ENCODE results near the gene CLDN22.

The CLDN22 gene

GRCh38 chr4:183347566-183347965, 27.5 kb upstream of the CLDN22 start:
- Histone ChIP-seq H3K36me3 (ENCODE audit: control insufficient read depth in 1 of 2, insufficient read depth in 2 of 2, low read length in 2 of 2) (no peaks in the 10 kb centered on the region), H3K27ac (ENCODE audit: low read depth, low read length) (no peak overlapping the region), H3K4me3 (ENCODE audit: low read depth in 1 of 2, low read length in 2 of 2) (no peak overlapping the region), H3K9me3 (ENCODE audit: control insufficient read depth in 1 of 2, low read length in 2 of 2) (no peaks in the 10 kb centered on the region), H3K9ac (ENCODE audit: low read depth in 1 of 2, low read length in 2 of 2) (no peak overlapping the region), H3K27me3 (ENCODE audit: control insufficient read depth in 1 of 2, insufficient read depth in 2 of 2, low read length in 2 of 2) (no peaks in the 10 kb centered on the region), H3K4me1 (ENCODE audit: control insufficient read depth in 1 of 2, insufficient read depth in 2 of 2, low read length in 2 of 2) (peaks cover under 1 to 3% of the 10 kb centered on the region in 2 donors)

- H3K27ac ChIP-seq (ENCODE audit: low read depth, low read length) = no peak overlapping the region
- H3K4me1 ChIP-seq (ENCODE audit: control insufficient read depth in 1 of 2, insufficient read depth in 2 of 2, low read length in 2 of 2) = peaks cover 3 to 4% of the 10 kb centered on the region in 2 donors
- no peak overlapping the region for H3K9ac ChIP-seq (ENCODE audit: low read depth in 1 of 2, low read length in 2 of 2)
- no peaks in the 10 kb centered on the region for H3K27me3 ChIP-seq (ENCODE audit: control insufficient read depth in 1 of 2, insufficient read depth in 2 of 2, low read length in 2 of 2)
- no peaks in the 10 kb centered on the region for H3K36me3 ChIP-seq (ENCODE audit: control insufficient read depth in 1 of 2, insufficient read depth in 2 of 2, low read length in 2 of 2)
- H3K9me3 ChIP-seq (ENCODE audit: control insufficient read depth in 1 of 2, low read length in 2 of 2) = no peaks in the 10 kb centered on the region
- no peak overlapping the region for H3K4me3 ChIP-seq (ENCODE audit: low read depth in 1 of 2, low read length in 2 of 2)
These were observed 27.1 kb upstream of the CLDN22 start for GRCh38 chr4:183347146-183347545.

GRCh38 chr4:183345261-183345660, 25.2 kb upstream of the CLDN22 start:
- Histone ChIP-seq H3K27ac (ENCODE audit: low read depth, low read length) (no peak overlapping the region), H3K9me3 (ENCODE audit: control insufficient read depth in 1 of 2, low read length in 2 of 2) (no peaks in the 10 kb centered on the region), H3K27me3 (ENCODE audit: control insufficient read depth in 1 of 2, insufficient read depth in 2 of 2, low read length in 2 of 2) (no peaks in the 10 kb centered on the region)

GRCh38 chr4:183344523-183345255, 24.6 kb upstream of the CLDN22 start:
- no peaks in the 10 kb centered on the region for H3K36me3 ChIP-seq (ENCODE audit: control insufficient read depth in 1 of 2, insufficient read depth in 2 of 2, low read length in 2 of 2)
- no peaks in the 10 kb centered on the region for H3K27me3 ChIP-seq (ENCODE audit: control insufficient read depth in 1 of 2, insufficient read depth in 2 of 2, low read length in 2 of 2)
- H3K4me3 ChIP-seq (ENCODE audit: low read depth in 1 of 2, low read length in 2 of 2) = no peak overlapping the region
- H3K27ac ChIP-seq (ENCODE audit: low read depth, low read length) = no peak overlapping the region
- H3K9me3 ChIP-seq (ENCODE audit: control insufficient read depth in 1 of 2, low read length in 2 of 2) = no peaks in the 10 kb centered on the region
- peaks cover 3 to 4% of the 10 kb centered on the region in 2 donors for H3K4me1 ChIP-seq (ENCODE audit: control insufficient read depth in 1 of 2, insufficient read depth in 2 of 2, low read length in 2 of 2)
- no peak overlapping the region for H3K9ac ChIP-seq (ENCODE audit: low read depth in 1 of 2, low read length in 2 of 2)

More at GRCh38 chr4:183345261-183345660, 25.2 kb upstream of the CLDN22 start:
- Histone ChIP-seq H3K36me3 (ENCODE audit: control insufficient read depth in 1 of 2, insufficient read depth in 2 of 2, low read length in 2 of 2) (no peaks in the 10 kb centered on the region), H3K4me3 (ENCODE audit: low read depth in 1 of 2, low read length in 2 of 2) (no peak overlapping the region), H3K4me1 (ENCODE audit: control insufficient read depth in 1 of 2, insufficient read depth in 2 of 2, low read length in 2 of 2) (peaks cover 3 to 4% of the 10 kb centered on the region in 2 donors), H3K9ac (ENCODE audit: low read depth in 1 of 2, low read length in 2 of 2) (no peak overlapping the region)

- Histone ChIP-seq H3K9ac (ENCODE audit: low read depth in 1 of 2, low read length in 2 of 2) (no peak overlapping the region), H3K36me3 (ENCODE audit: control insufficient read depth in 1 of 2, insufficient read depth in 2 of 2, low read length in 2 of 2) (no peaks in the 10 kb centered on the region), H3K9me3 (ENCODE audit: control insufficient read depth in 1 of 2, low read length in 2 of 2) (no peaks in the 10 kb centered on the region), H3K4me3 (ENCODE audit: low read depth in 1 of 2, low read length in 2 of 2) (no peak overlapping the region), H3K27me3 (ENCODE audit: control insufficient read depth in 1 of 2, insufficient read depth in 2 of 2, low read length in 2 of 2) (no peaks in the 10 kb centered on the region), H3K27ac (ENCODE audit: low read depth, low read length) (no peak overlapping the region), H3K4me1 (ENCODE audit: control insufficient read depth in 1 of 2, insufficient read depth in 2 of 2, low read length in 2 of 2) (peaks cover 3 to 4% of the 10 kb centered on the region in 2 donors)
These were observed 23.7 kb upstream of the CLDN22 start for GRCh38 chr4:183343730-183344129.

GRCh38 chr4:183342541-183343533, 22.8 kb upstream of the CLDN22 start:
- Histone ChIP-seq H3K27me3 (ENCODE audit: control insufficient read depth in 1 of 2, insufficient read depth in 2 of 2, low read length in 2 of 2) (no peaks in the 10 kb centered on the region), H3K9me3 (ENCODE audit: control insufficient read depth in 1 of 2, low read length in 2 of 2) (no peaks in the 10 kb centered on the region), H3K36me3 (ENCODE audit: control insufficient read depth in 1 of 2, insufficient read depth in 2 of 2, low read length in 2 of 2) (no peaks in the 10 kb centered on the region), H3K4me3 (ENCODE audit: low read depth in 1 of 2, low read length in 2 of 2) (peak overlapping the region; percentile 30 to 51), H3K9ac (ENCODE audit: low read depth in 1 of 2, low read length in 2 of 2) (peak overlapping the region; percentile 6 to 29), H3K4me1 (ENCODE audit: control insufficient read depth in 1 of 2, insufficient read depth in 2 of 2, low read length in 2 of 2) (peaks cover 3 to 4% of the 10 kb centered on the region in 2 donors), H3K27ac (ENCODE audit: low read depth, low read length) (no peak overlapping the region)

GRCh38 chr4:183337833-183338232, 17.8 kb upstream of the CLDN22 start:
- Histone ChIP-seq H3K9ac (ENCODE audit: low read depth in 1 of 2, low read length in 2 of 2) (no peak overlapping the region), H3K36me3 (ENCODE audit: control insufficient read depth in 1 of 2, insufficient read depth in 2 of 2, low read length in 2 of 2) (no peaks in the 10 kb centered on the region), H3K27me3 (ENCODE audit: control insufficient read depth in 1 of 2, insufficient read depth in 2 of 2, low read length in 2 of 2) (peaks cover 0 to 3% of the 10 kb centered on the region in 2 donors), H3K27ac (ENCODE audit: low read depth, low read length) (no peak overlapping the region), H3K4me1 (ENCODE audit: control insufficient read depth in 1 of 2, insufficient read depth in 2 of 2, low read length in 2 of 2) (peaks cover 5 to 7% of the 10 kb centered on the region in 2 donors), H3K4me3 (ENCODE audit: low read depth in 1 of 2, low read length in 2 of 2) (no peak overlapping the region), H3K9me3 (ENCODE audit: control insufficient read depth in 1 of 2, low read length in 2 of 2) (no peaks in the 10 kb centered on the region)

GRCh38 chr4:183337349-183337748, 17.3 kb upstream of the CLDN22 start:
- H3K4me1 ChIP-seq (ENCODE audit: control insufficient read depth in 1 of 2, insufficient read depth in 2 of 2, low read length in 2 of 2) = peaks cover 4 to 5% of the 10 kb centered on the region in 2 donors
- no peaks in the 10 kb centered on the region for H3K9me3 ChIP-seq (ENCODE audit: control insufficient read depth in 1 of 2, low read length in 2 of 2)
- no peak overlapping the region for H3K9ac ChIP-seq (ENCODE audit: low read depth in 1 of 2, low read length in 2 of 2)
- no peak overlapping the region for H3K27ac ChIP-seq (ENCODE audit: low read depth, low read length)
- no peak overlapping the region for H3K4me3 ChIP-seq (ENCODE audit: low read depth in 1 of 2, low read length in 2 of 2)
- H3K27me3 ChIP-seq (ENCODE audit: control insufficient read depth in 1 of 2, insufficient read depth in 2 of 2, low read length in 2 of 2) = peaks cover 0 to 3% of the 10 kb centered on the region in 2 donors
- H3K36me3 ChIP-seq (ENCODE audit: control insufficient read depth in 1 of 2, insufficient read depth in 2 of 2, low read length in 2 of 2) = no peaks in the 10 kb centered on the region

GRCh38 chr4:183335369-183335940, 15.4 kb upstream of the CLDN22 start:
- no peak overlapping the region for H3K4me3 ChIP-seq (ENCODE audit: low read depth in 1 of 2, low read length in 2 of 2)
- peaks cover 3 to 5% of the 10 kb centered on the region in 2 donors for H3K4me1 ChIP-seq (ENCODE audit: control insufficient read depth in 1 of 2, insufficient read depth in 2 of 2, low read length in 2 of 2)
- no peaks in the 10 kb centered on the region for H3K36me3 ChIP-seq (ENCODE audit: control insufficient read depth in 1 of 2, insufficient read depth in 2 of 2, low read length in 2 of 2)
- H3K9me3 ChIP-seq (ENCODE audit: control insufficient read depth in 1 of 2, low read length in 2 of 2) = no peaks in the 10 kb centered on the region
- no peak overlapping the region for H3K27ac ChIP-seq (ENCODE audit: low read depth, low read length)
- H3K9ac ChIP-seq (ENCODE audit: low read depth in 1 of 2, low read length in 2 of 2) = no peak overlapping the region
- H3K27me3 ChIP-seq (ENCODE audit: control insufficient read depth in 1 of 2, insufficient read depth in 2 of 2, low read length in 2 of 2) = peaks cover 0 to 3% of the 10 kb centered on the region in 2 donors
